GDM1 (cell line): Measurements from ENCODE around the gene ERCC1.

Experiments used
- DNase-seq: peaks from one replicate; lab custom pipeline; 2025; lab: John Stamatoyannopoulos, UW

The ERCC1 gene

DNA sequence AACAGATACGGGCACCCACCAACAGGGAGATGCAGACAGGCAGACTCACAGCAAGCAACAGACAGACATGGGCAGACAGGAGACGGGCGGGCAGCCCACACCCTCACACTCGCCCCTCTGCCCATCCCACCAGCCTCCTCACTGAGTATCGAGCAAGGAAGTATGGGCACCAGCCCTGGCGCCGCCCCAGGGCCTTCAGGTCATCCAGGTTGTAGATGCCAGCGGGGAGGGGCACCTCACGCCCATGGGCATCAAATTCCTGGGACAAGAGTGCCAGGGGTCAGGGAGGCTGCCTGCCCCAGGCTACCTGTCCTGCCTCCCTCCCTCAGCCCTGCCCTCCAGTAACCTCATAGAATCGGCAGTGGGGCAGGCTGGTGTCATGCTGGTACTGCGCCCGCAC is 59.0 kb downstream of the ERCC1 start:
- no peak for DNase-seq

DNA sequence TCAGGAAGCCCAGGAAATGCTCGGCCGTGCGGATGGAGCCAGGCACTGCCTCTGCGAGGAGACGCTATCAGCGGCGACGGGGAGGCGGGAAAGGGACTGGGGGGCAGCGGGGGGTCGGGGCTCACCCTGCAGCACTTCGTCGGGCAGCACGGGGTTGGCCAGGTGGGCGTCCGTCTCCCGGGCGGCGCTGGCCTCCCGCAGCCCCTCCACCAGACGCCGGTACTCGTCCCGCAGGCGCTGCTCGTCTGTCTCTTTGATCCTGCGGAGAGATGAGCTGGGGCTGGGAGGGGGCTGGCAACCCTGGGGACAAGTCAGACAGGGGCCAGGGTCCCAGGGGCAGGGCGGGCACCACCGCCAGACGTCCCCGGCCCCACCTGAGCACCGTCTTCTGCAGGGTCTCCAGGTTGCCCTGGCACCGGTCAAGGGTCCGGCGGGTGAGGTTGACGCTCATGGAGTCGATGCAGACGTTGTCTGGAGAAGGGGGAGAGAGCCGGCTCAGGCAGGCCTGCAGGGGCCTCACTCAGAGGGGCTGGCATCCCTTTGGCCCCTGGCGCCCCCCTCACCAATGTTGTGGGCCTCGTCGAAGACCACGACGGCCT is 59.8 kb downstream of the ERCC1 start:
- DNase-seq = no peak

DNA sequence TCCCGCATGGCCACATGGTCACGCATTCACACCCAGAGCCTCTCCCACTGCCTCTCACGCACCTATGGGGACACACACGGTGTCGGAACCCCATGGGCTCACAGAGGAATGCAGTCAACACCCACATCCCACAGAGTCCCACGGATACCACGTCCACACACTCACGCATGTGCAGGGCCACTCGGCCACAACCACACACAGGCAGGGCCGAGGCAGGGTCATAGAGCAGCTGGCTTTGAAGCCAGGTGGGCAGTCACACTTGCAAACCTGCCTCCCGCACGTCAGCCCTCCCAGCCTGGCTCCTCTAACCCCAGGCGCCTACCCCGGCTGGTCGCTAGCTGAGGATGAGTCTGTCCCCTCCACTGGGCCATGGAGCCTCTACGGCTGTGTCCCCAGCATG is 61.4 kb downstream of the ERCC1 start:
- DNase-seq = no peak

DNA sequence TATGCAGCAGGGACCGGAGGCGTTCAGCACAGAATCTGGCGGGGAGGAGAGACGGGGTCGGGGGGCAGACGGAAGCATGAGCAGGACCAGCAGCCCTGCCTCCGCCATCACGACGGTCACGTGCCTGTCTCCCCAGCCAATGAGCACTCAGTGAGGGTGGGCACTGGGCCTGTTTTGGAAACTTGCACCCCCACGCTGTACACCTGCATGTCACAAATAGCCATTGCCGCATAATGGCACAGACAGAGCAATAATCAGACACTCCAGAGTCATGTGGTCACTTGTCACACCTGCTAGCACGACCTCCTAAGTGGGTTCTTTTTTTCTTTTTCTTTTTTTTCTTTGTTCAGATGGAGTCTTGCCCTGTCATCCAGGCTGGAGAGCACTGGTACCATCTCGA is 62.1 kb downstream of the ERCC1 start:
- DNase-seq = no peak

DNA sequence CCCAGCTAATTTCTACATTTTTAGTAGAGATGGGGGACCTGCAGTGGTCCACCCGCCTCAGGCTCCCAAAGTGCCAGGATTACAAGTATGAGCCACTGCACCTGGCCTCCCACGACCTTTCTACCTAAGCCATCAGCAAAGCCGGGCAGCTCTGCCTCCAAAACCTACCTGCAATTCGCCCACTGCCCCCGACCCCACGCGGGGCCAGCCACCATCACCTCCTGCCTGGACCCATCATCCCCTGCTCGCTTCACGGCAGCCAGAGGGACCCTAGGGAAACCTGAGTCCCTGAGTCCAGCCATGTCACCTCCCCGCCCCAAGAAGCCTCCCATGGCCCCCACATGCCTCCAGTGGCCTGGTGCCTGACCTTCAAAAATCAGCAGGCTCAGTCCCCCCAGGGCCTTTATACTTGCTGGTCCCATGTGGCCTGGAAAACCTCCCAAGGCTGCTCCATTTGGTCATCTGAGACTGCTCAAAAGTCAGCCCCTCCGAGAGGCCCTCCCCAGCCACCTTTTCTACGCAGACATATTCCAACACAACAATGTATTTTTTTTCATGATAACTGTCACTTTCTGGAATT is 65.4 kb downstream of the ERCC1 start:
- no peak for DNase-seq

DNA sequence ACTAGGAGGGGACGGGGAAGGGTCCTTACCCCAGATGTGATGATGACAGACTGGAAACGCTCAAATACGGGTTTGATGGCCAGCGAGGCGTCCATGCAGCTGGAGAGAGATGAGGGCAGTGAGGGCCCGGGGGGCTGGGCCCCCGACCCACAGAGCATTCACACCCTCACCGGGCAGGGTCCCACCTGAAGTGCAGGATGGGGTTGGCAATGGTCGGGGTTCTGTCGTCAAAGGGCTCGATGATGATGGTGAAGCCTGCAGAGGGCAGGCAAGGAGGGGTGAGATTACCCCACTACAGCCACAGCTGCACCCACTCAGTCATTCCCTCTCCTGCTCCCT is 66.3 kb downstream of the ERCC1 start:
- DNase-seq = no peak
